ENCODE data around the gene GNB4.

DNA sequence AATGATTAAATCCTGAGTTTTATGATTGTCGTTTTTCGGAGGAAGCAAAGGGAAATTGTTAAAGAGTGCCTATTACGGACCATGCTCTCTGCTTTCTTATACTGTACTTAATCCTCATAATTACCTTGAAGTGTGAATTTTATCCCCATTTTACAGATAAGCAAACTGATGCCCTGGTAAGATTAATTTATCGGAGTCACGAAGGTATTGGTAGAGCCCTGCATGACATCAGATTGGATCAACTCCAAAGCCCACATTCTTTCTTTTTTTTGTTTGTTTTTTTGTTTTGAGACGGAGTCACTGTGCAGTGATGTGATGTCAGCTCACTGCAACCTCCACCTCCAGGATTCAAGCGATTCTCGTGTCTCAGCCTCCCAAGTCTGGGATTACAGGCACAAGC is 1.6 kb upstream of the GNB4 start:
- TF ChIP-seq EZH2phosphoT487 (IDR thresholded peaks at IDR 0.05; ENCODE audit: low read length) = no peak
- no peak for TF ChIP-seq CTCF (IDR thresholded peaks at IDR 0.05; ENCODE audit: low read length)

Measured in MM.1S (cell line).